SU-DHL-6 (cell line): Measurements from ENCODE around the gene IL17RC.

ENCODE experiments used
- EZH2phosphoT487 ChIP-seq: fragments of 200-600 bp; sonication (generic), shearing (Covaris generic); conservative IDR thresholded peaks from 2 replicates; pipeline ENCODE4 v1.6.1; 2018; ENCODE audit warnings: mild to moderate bottlenecking, antibody characterized with exemption, low read length, moderate library complexity, mixed read lengths
- TF ChIP-seq, protein P1 (sequence below): fragments of 200-600 bp; sonication (generic); IDR thresholded peaks from one replicate; pipeline ENCODE4 v1.5.1; 2017; ENCODE audit warnings: antibody characterized with exemption, mild to moderate bottlenecking, low read length, moderate library complexity; ENCODE audit not compliant: insufficient read depth, poor library complexity, severe bottlenecking

DNA sequence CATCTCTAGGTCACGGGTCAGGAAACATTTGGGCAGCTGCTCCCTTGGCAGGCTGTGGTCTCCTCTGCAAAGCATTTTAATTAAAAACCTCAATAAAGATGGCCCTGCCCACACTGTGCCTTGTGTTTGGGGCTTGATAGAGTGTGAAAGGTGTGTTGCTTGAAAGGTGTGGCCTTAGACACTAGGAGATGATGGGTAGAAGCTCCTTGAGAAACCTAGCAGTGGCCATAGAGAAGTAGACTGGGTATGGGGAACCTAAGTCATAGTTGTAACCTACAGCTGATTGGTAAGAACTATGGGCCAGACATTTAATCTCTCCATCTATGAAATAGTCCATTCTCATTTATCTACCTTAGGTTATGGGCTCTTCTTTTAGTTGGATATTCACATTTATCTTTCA is 23.2 kb upstream of the IL17RC start:
- TF ChIP-seq, protein P1, sequence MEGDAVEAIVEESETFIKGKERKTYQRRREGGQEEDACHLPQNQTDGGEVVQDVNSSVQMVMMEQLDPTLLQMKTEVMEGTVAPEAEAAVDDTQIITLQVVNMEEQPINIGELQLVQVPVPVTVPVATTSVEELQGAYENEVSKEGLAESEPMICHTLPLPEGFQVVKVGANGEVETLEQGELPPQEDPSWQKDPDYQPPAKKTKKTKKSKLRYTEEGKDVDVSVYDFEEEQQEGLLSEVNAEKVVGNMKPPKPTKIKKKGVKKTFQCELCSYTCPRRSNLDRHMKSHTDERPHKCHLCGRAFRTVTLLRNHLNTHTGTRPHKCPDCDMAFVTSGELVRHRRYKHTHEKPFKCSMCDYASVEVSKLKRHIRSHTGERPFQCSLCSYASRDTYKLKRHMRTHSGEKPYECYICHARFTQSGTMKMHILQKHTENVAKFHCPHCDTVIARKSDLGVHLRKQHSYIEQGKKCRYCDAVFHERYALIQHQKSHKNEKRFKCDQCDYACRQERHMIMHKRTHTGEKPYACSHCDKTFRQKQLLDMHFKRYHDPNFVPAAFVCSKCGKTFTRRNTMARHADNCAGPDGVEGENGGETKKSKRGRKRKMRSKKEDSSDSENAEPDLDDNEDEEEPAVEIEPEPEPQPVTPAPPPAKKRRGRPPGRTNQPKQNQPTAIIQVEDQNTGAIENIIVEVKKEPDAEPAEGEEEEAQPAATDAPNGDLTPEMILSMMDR, result no peak
- no peak for TF ChIP-seq EZH2phosphoT487
